Measurements from ENCODE around the gene DNAI1.

Gene DNAI1

GRCh38 chr9:34570376-34570775 lies 111.8 kb downstream of the DNAI1 start:
- no peak for TF ChIP-seq CTCF (conservative IDR thresholded peaks at IDR 0.05; ENCODE audit: low read depth, low read length)
- H3K4me3 ChIP-seq (ENCODE audit: low read length) = no peak overlapping the region
- no peak for DNase-seq (ENCODE audit: low read depth)
